Measurements from ENCODE around the gene ODF4.

ODF4 gene

DNA sequence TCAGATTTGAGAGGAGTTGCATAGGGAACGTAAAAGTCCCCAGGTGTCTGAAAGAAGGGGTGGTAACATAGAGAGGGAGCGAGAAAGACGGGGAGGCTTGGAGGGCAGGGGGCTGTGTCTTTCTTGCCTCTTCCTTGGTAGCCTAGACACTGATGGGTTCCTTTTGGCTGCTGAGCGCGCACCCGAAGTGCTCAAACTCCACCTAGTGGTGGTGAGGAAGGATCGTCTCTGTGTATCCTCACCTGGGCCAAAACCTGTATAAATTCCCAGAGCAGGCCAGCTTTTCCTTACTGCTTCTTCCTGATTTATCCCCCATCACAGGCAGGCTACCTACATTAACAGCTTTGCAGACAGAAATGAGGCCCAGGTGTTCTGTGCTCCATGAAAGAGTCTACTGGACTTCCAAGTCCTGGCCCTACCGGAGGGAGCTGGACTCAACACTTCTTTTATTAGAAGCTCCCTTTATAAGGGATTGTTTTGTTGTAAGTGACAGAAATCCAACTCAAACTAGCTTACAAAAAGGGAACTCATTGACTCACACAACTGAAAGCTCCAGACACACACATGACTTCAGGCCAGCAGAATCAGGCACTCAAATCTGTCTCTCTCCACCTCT is 38.9 kb upstream of the ODF4 start:
- H3K4me3 ChIP-seq (ENCODE audit: low read depth, low read length): no peak overlapping the region

DNA sequence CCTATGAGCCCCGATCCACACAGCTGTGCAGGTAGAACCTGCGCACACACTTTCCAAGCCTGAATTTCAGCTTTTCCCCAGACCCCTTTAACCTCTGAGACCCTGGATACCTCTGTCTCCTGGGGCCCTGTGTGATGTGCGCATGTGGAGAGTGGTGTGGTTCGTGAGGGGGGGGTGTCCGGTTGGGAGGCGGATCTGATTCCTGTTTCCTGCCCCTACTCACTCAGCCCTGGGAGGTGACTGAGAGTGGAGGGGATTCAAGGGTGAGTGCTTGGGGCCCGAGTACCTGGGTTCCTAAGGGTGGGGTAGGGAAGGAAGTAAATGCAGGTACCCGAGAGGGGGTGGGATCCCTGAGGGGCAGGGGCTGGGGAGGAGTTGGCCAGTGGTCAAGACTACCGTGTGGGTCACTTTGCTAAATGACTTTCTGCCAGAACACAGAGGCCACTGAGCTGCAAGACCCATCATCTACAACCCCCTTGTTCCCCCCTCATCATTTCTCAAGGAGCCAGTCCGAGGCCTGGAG is 29.0 kb upstream of the ODF4 start:
- TF ChIP-seq, protein P1, sequence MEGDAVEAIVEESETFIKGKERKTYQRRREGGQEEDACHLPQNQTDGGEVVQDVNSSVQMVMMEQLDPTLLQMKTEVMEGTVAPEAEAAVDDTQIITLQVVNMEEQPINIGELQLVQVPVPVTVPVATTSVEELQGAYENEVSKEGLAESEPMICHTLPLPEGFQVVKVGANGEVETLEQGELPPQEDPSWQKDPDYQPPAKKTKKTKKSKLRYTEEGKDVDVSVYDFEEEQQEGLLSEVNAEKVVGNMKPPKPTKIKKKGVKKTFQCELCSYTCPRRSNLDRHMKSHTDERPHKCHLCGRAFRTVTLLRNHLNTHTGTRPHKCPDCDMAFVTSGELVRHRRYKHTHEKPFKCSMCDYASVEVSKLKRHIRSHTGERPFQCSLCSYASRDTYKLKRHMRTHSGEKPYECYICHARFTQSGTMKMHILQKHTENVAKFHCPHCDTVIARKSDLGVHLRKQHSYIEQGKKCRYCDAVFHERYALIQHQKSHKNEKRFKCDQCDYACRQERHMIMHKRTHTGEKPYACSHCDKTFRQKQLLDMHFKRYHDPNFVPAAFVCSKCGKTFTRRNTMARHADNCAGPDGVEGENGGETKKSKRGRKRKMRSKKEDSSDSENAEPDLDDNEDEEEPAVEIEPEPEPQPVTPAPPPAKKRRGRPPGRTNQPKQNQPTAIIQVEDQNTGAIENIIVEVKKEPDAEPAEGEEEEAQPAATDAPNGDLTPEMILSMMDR (IDR thresholded peaks at IDR 0.05; ENCODE audit: control insufficient read depth, extremely low read depth, insufficient read depth): no peak
- DNase-seq (ENCODE audit: low read depth): no peak

More for the DNA sequence above, 38.9 kb upstream of the ODF4 start:
- DNase-seq (ENCODE audit: low read depth): peak; percentile 36
- TF ChIP-seq, protein P1 (IDR thresholded peaks at IDR 0.05; ENCODE audit: control insufficient read depth, extremely low read depth, insufficient read depth): peak; percentile 91

DNA sequence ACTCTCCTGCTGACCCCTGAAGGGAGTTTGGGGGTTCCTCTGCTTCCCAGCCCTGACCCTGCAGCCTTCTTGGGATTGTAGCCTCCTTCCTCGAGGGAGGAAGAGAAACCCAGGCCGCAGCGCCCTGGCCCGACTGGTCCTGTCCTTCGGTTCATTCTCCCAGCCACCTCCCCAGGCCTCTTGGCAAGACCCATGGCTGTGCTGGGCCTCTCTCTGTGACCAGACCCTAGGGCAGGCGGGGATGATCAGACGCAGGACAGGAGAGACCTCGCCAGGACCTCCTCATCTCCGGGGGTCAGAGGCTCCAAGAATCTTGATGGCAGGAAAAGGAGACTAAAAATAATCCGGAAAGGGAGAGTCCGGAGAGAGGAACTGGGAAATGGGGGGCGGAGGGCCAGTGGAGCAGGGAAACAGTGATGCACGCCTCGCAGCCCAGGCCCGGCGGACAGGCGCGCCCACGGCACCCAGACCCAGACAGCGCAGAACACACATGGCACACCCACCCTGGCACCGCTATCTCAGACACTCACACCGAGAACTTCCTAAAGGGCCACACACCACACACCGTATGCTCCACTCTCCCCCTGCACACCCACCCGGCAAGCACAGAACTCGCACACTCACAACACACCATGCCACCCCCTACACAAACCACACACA is 28.4 kb upstream of the ODF4 start:
- DNase-seq (ENCODE audit: low read depth): no peak
- TF ChIP-seq, protein P1 (IDR thresholded peaks at IDR 0.05; ENCODE audit: control insufficient read depth, extremely low read depth, insufficient read depth): no peak
- no peak overlapping the region for H3K4me3 ChIP-seq (ENCODE audit: low read depth, low read length)

More for the DNA sequence above, 29.0 kb upstream of the ODF4 start:
- H3K4me3 ChIP-seq (ENCODE audit: low read depth, low read length): no peak overlapping the region

DNA sequence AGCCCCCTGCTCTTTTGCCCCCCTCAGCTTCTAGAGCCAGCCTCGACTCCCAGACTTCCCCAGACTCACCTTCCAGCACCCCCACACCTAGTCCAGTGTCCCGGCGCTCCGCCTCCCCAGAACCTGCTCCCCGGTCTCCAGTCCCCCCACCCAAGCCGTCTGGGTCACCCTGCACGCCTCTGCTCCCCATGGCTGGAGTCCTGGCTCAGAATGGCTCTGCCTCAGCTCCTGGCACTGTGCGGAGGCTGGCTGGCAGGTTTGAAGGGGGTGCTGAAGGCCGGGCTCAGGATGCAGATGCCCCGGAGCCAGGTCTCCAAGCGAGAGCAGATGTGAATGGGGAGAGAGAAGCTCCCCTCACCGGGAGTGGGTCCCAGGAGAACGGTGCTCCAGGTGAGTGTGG is 27.4 kb upstream of the ODF4 start:
- DNase-seq (ENCODE audit: low read depth): no peak
- TF ChIP-seq, protein P1 (IDR thresholded peaks at IDR 0.05; ENCODE audit: control insufficient read depth, extremely low read depth, insufficient read depth): no peak
- H3K4me3 ChIP-seq (ENCODE audit: low read depth, low read length): no peak overlapping the region

DNA sequence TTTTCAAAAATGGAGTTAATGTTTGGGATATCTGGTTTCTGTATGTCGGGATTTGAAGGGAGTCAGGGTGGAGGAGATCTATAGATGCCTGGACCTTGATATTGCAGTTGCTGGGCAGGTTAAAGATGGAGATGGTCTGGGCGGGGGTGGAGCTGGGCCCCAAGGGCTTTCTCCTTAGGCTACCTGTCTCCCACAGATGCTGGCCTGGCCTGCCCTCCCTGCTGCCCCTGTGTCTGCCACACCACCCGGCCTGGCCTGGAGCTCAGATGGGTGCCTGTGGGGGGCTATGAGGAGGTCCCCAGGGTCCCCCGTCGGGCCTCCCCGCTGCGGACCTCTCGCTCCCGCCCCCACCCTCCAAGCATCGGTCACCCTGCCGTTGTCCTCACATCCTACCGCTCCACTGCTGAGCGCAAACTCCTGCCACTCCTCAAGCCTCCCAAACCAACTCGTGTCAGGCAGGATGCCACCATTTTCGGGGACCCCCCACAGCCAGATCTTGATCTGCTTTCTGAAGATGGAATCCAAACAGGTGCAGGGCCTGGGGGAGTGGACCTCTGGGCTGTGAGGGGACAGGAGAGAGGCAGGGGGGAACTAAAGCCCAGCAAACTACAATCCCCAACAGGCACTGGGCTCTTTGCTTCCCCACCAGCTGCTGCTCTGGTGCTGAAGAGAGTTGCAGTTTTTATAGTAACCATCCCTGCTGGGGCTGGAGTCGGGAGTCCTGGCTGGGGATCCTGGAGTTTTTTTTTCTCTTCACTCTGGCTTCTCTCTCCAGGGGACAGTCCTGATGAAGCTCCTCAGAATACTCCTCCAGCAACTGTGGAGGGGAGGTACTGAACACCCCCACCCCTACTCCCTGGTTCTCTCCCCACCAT is 26.7 kb upstream of the ODF4 start:
- TF ChIP-seq, protein P1 (IDR thresholded peaks at IDR 0.05; ENCODE audit: control insufficient read depth, extremely low read depth, insufficient read depth): no peak
- DNase-seq (ENCODE audit: low read depth): no peak
- H3K4me3 ChIP-seq (ENCODE audit: low read depth, low read length): no peak overlapping the region

DNA sequence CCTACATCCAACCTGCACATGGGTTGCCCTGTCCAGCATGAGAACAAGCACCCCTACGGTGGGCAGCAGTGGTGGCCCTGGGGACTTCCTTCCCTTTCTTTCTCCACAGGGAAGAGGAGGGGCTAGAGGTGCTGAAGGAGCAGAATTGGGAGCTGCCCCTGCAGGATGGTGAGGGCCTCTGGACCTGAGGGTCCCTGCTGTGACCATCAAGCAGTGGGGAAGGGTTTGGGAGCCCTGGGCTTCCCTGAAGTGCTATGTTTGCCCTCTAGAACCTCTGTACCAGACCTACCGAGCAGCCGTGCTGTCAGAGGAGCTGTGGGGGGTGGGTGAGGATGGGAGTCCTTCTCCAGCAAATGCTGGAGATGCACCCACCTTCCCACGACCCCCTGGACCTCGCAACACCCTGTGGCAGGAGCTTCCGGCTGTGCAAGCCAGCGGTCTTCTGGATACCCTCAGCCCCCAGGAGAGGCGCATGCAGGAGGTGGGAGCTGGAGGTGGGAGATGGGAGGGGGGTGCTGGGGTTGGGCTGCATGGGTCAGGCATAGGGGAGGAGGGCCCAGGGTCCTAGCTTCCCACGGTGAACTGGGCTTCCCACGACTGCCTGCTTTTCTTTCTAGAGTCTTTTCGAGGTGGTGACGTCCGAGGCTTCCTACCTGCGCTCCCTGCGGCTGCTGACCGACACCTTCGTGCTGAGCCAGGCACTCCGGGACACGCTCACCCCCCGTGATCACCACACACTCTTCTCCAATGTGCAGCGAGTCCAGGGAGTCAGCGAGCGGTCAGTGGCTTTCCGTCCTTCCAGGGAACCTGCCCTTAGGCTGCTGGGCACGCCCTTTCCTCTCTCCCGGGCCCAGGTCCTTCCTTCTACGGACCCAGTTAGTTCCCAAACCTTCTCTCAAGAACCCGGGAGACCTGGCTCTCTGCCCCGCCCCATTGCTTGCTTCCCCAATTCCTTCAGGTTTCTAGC is 24.6 kb upstream of the ODF4 start:
- no peak for DNase-seq (ENCODE audit: low read depth)
- TF ChIP-seq, protein P1 (IDR thresholded peaks at IDR 0.05; ENCODE audit: control insufficient read depth, extremely low read depth, insufficient read depth): no peak
- no peak overlapping the region for H3K4me3 ChIP-seq (ENCODE audit: low read depth, low read length)
